GM21723 (cell line): ENCODE results near the gene OLIG2.

Experiments used
- ATAC-seq: cut with Tn5 transposase; IDR thresholded peaks from one replicate; pipeline ENCODE4 v1.9.1; 2021; ENCODE audit warnings: mild to moderate bottlenecking, moderate library complexity; ENCODE audit not compliant: unreplicated experiment

Gene OLIG2

DNA sequence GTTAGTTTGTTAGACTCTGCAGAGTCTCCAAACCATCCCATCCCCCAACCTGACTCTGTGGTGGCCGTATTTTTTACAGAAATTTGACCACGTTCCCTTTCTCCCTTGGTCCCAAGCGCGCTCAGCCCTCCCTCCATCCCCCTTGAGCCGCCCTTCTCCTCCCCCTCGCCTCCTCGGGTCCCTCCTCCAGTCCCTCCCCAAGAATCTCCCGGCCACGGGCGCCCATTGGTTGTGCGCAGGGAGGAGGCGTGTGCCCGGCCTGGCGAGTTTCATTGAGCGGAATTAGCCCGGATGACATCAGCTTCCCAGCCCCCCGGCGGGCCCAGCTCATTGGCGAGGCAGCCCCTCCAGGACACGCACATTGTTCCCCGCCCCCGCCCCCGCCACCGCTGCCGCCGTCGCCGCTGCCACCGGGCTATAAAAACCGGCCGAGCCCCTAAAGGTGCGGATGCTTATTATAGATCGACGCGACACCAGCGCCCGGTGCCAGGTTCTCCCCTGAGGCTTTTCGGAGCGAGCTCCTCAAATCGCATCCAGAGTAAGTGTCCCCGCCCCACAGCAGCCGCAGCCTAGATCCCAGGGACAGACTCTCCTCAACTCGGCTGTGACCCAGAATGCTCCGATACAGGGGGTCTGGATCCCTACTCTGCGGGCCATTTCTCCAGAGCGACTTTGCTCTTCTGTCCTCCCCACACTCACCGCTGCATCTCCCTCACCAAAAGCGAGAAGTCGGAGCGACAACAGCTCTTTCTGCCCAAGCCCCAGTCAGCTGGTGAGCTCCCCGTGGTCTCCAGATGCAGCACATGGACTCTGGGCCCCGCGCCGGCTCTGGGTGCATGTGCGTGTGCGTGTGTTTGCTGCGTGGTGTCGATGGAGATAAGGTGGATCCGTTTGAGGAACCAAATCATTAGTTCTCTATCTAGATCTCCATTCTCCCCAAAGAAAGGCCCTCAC, at the start of gene OLIG2:
Gene OLIG2, plus strand, starts transcription at position 447 of the 954 bp plus-strand sequence. CDS start 928 bp downstream, outside the sequence.
- no peak for ATAC-seq

DNA sequence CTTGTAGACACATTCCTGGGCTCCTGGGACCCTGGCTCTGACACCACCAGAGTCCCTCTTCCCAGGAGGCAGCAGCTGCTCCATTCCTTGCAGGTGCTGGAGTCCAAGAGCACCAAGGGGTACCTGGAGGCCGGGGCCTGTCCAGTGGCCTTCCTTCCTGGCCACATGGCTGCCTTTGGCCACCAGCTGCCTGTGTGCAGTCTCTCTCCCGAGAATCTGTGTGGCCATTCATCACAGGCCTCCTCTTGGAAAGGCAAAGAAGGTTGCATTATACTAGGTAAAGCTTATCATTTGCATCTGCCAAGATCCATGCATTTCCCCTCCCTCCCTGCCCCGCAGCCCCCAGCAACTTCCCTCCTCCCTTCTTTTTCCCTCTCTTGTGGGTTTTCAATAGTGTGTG, 48.9 kb upstream of the OLIG2 start:
- no peak for ATAC-seq

DNA sequence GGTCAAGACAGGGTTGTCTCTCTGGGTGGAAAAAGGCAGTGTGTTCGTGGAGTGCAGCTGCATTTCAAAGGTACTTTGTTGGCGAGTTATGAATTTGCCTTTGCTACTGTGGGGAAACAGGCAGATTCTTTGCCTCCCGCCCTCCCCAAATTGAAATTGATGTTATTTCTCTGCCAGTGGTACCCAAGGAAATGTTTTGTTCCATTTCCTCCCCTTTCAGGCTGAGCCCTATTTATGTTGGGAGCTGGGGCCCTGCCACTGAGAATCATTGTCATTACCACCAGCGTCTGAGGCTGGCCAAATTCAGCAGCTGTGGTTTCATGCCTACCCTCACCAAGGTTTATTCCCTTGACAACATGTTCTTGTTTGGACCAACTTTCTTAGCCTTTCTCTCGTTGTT, 48.5 kb upstream of the OLIG2 start:
- ATAC-seq: no peak

DNA sequence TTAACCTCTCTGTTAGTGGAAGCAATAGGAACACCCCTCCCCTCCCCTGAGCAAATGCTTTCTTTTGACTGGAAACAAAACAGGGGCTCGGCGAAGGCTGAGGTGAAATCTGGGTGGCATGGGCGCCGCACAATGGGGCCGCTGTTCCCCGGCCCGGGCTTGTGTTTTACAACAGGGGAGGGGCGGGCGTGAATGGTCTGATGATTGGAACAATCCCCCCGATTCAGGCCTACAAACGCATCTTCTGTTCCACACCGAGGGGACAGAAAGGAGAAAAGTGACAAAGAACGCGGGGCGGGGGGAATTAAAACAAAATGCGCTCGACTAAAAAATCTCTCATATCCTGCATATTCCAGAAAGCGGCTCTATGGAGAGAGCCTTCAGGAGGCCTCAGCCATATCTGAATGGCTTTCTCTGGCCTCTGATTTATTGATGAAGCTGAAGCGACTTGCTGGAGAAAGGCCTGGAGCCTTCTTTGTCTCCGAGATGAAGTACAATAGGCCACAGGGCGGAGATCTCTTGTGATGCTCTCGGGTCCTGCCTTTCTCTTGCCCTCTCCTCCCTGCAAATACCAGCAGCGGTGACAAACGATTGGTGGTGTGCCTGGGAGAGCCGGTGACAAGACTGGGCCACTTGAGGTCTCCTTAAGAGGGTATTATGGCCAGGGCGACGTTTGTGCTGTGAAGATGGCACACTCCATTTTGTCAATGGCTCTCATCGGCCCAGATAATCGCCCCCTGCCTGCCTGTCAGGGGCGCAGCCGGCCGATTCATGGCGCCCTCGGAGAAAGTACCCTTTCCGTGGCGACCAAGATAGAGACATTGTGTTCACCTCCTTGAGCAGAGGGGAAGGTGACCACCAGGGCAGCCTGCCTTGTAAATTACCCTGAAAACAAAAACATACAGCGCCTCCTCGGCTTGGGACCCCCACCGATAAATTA, 47.1 kb upstream of the OLIG2 start:
- ATAC-seq: no peak

DNA sequence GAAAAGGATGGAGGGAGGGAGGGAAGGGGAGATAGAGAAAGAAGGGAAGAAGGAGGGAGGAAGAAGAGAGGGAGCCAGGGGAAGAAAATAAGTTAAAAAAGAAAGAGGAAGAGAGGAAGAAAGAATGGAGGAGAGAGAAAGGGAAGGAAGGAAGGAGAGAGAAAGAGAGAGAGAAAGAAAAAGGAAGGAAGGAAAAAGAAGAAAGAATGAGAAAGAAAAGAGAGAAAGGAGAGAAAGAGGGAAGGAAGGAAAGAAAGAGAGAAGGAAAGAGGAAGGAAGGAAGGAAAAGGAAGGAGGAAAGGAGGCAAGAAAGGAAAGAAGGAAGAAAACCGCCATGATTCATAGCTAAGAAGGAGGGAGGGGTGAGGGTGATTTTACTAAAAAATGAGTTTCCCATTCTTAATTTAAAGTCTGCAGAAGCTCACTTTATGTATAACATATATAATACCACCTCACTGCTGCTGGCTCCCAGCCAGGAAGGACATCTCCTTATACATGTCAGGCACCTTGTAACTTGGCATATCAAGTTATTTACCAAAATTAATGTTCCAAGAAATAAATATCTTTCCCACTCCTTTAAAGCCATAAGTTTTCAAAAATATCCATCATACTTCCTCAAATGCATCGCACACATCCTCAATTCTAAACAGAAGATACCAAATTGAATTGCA, 46.0 kb upstream of the OLIG2 start:
- no peak for ATAC-seq

DNA sequence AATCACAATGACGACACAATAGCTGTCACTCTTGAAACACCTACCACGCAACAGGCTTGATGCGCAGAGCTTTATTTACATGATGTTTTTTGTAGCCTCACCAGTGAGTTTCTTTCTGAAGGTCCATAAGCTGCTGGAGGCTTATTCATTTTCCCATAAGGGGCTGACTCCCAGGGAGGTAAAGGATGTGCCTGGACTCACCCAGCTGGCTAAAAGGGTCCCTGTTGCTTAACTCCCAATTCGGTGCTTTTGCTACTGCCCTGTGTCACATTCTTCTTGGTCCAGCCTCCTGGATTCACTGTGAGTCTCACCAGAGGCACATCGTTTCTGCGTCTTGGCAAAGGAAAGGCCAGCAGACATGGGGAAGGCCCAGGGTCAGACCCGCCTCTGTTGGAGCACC, 44.6 kb upstream of the OLIG2 start:
- ATAC-seq: no peak

DNA sequence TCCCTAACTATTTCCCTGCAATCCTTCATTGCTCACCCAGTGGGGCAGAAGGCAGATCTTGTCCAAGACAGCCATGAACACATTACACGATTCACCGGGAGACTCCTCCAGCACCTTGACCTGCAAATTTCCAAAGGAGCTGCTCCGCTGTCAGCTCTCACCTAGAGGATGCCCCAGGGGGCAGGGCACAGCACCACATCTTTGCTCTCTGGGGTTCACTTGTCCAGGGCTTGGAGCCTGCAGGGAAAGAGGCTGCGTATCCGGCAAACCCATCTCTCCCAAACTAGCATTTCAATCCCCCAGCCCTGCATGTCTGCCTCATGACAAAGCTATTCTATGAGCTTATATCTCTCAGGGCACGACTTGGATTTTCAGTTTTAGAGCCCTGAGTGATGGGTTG, 35.1 kb upstream of the OLIG2 start:
- ATAC-seq: no peak

DNA sequence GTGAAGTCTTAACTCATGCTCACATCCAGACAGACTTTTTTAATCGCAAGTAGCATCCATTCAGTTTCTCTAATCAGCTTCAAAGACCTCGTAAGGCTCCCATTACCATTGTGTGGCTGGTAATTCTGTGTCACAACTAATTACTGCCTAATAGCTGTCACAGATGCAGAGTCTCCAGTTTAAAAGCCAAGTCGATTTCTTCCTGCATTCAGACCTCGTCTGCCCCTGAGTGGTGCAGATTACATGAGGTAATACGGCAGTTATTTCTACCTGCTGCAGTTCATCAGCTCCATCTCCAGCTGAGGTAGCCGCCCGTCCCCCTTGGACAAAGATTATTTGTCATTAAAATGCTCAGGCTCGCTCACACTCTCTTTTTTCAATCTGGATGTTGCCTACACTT, 34.4 kb upstream of the OLIG2 start:
- no peak for ATAC-seq

DNA sequence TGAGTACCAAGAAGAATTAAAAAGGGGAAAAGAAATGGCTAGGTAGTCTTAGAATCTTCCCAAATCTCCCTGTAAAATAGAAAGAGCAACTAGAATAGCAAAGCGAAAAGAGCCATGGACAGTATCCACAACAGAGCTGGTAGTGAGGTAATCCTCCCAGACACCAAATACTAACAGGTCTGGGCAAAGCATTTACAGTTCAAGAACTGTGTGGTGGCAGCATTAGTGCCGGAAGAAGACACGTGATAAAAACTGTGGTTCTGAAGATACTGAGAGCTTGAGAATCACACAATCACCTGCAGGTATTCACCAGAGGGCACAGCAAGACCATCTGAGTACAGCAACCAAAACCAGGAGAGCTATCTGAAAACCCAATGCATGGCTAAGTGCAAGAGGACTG, 31.8 kb upstream of the OLIG2 start:
- ATAC-seq: no peak

DNA sequence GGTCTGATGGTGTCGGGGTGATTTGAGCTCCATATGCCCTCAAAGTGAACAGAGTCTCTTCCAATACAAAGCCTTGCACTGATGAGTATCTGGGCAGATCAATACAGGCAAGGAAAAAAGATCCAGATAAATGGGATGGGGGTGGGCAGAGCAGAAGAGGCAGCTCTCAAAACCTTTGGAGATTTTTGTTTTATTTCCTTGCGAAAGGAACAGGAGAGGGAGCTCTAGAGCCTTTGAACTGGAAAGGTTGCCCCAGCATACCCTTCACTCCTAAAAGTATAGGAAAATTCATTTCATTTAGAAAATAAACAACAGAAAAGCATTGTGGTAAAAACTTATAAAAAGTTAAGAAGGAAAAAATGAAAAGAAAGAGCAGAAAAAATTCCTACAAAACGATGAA, 31.4 kb upstream of the OLIG2 start:
- ATAC-seq: no peak

DNA sequence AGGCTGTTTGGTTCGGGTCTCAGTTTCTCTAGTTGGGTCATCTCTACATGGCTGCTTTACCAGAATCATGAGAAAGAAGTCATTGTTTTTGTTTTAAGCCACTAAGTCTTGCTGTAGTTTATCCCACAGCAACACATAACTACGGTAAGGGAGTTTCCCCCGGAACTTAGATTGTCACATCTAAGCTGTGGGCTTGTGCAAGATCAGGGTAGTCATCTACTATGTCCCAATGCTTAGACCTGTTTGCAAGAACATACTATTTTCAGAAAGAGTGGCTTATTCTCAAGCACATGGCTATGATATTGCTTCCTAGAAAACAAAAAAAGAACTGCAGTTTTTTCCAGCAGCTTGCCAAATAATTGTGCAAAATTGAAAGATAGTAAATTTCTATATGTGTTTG, 18.0 kb upstream of the OLIG2 start:
- ATAC-seq: no peak

DNA sequence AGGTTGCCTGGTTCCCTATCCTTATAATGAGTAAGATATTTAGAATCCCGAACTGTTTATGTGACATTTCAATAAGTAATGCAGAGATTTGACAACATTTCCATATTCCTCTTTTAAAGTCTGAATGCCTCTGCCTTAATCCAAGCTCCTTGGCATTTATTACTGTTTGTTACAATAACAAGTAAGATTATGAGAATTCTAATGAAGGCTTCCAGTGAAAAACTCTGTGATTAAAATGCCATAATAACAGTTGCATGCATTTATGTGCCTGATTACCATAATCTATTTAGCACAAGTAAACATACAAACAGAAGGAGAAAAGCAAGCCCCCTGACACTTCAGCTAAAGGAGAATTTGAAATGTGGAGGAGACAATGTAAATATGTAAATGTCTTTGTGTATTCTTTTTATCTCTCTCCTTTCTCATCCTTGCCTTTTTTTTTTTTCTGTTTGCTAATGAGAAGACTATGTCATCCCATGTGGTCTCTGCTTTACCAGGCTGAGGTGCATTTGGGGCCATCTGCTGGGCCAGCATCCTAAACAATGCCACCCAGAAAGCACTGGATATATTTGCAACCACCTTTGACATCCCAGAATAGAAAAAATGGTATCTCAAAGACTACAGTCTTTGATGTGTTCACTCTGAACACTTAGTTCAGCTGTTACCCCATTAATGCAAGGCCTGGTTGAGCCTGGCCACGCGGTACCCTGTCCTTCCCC, 17.2 kb upstream of the OLIG2 start:
- ATAC-seq: no peak

DNA sequence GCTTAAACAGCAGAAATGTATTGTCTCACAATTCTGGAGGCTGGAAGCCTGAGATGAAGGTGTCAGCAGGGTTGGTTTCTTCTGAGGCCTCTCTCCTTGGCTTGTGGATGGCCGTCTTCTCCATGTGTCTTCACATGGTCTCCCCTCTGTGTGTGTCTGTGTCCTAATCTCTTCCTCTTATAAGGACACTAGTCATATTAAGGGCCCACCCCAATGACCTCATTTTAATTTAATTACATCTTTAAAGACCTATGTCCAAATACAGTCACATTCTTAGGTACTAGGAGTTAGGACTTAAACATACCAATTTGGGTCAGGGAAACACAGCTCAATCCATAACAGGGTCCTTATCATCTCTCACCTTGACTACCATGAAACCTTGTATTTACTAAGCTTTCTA, 14.8 kb upstream of the OLIG2 start:
- no peak for ATAC-seq

DNA sequence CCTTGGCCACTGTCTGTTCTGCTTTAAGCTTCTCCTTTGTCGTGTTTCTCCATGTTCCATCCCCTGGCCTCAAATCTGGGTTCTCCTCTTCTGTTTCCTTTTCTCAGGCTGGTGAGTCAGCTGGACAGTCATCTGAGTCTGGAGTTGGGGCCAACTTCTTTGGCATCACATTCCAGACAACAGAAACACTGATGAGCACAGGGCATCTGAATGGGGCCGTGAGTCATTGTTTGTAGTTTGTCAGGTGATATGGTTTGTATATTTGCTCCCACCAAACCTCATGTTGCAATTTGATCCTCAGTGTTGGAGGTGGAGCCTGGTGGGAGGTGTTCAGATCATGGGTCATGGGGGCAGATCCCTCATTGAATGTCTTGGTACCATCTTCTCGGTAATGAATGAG, 14.3 kb upstream of the OLIG2 start:
- ATAC-seq: no peak

DNA sequence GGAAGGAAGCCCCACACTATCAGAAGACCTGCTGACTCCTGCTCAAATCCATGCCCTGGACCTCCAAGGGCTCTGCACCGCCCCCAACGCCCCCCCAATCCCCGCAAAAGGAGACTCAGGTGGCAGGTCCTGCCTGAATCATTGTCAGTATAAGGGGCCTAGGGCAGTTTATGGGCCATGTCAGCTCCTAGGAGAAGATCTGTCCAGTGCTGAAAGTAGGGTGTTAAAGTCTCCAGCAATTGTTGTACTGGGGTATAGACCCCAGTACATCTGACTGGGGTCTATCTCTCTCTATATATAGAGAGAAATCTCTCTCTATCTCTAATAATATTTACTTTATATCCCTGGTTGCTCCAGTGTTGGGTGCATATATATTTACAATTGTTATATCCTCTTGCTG, 12.1 kb upstream of the OLIG2 start:
- ATAC-seq: no peak

DNA sequence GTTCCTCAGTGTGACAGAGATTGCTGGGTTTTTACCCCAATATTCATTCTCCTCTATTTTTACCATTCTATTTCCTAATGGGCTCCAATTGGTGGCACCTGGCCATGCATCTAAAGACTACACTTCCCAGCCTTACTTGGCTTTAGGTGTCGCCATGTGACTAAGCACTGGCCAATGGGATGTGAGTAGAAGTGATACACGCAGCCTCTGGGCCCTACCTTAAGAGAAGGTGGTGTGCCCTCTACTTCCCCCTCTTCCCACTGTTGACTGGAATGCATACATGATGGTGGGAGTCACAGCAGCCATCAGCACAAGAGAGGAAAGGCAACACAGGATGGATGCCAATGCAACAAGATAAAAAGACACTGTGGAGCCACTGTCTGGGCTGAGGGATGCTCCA, 11.4 kb upstream of the OLIG2 start:
- no peak for ATAC-seq

DNA sequence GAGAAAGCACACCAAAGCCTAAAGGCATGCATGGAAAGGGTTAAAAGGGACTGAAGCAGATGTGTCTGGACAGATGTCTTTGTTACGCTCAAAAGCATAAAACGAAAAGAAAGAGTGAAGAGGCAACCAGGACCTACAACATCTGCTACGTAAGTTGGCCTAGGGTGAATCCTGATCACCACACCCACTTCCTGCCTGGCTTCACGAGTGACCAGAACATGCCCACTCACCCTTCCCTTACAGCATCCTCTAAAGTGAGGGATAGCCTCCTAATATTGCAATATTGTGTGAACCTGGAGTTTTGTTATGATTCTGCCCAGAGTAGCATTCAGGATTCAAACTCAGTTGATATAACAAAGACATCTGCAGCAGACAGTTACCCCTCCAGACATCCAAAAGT, 10.6 kb upstream of the OLIG2 start:
- no peak for ATAC-seq

DNA sequence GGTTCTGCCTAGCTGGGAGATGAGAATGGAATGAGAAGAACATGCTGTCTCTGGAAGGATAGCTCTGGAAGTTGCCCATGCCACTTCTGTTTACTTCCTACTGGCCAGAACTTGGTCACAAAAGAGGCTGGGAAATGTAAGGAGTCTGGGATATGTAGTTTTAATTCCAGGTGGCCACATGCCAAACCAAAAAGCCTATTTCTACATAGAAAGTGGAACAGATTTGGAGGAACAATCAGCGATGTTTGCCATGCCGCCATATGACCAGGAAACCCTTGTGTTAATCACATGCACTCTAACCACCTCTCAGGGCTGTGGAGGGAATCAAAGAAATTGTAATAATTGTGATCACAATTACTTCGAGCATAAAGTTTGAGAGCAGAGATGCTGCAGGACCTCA, 10.0 kb upstream of the OLIG2 start:
- no peak for ATAC-seq

DNA sequence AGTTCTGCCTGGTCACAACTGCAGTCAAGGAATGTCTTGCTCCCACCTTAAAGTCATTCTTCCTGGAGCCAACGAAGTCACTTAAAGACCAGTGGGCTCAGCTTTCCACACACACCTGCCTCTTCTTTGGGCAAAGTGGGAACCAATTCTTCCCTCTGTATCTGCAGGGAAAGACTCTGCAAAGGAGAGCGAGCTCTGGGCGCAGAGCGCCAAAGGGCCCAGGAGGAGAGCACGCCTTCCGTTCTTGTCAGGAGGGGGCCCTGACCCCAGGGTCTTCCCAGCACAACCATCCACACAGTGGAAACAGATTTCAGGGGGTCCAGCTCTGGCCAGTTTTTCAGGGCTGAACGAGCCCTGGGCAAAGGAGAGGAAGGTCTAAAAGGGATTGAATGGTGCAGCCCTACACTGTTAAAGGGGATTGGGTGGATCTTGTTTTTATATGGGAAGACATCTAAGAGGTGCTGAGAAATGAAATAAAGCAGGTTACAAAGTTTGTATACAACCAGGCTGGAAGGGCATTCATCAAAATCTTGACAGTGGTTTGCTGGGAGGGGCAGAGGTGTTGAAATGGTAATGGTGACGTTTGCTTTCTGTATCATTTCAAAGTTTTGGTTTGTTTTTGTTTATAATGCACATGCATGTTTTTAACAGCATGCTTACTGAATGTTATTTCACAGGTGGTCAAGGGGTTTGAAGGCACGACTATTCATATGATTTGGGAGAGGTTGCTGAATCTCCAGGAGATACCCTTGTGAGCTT, 6.8 kb upstream of the OLIG2 start:
- no peak for ATAC-seq

DNA sequence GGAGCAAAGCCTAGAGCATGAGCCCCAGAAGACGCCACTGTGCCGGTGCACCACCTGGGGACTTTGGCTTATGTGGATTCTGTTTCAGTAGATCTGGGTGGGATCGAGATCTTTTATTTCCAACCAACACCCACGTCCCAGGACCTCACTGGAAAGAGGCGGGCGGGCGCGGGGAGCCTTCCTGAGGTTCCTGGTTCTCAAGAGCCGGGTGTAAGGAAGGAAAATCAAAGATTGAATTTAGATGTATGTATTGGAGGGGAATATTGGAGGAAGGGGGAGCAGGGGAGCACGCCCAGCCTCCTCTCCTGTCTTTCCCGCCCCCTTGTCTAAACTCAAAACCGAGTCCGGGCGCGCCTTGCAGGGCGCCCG, 6.2 kb upstream of the OLIG2 start:
- ATAC-seq: no peak
